DOHH2 (cell line): ENCODE results near the gene MEGF10.

Experiments used
- H3F3A ChIP-seq: fragments of 200-600 bp; sonication (generic), shearing (Covaris generic); 2 replicates; pipeline ENCODE4 v1.6.0; 2016; ENCODE audit warnings: antibody characterized with exemption, mild to moderate bottlenecking; ENCODE audit not compliant: control insufficient read depth, insufficient read depth
- H3K27ac ChIP-seq: fragments of 200-600 bp; sonication (generic); 2 replicates; pipeline ENCODE4 v1.5.1; 2014; ENCODE audit warnings: low read depth, mild to moderate bottlenecking, low read length, moderate library complexity
- H3K27me3 ChIP-seq: fragments of 200-600 bp; sonication (generic); 2 replicates; pipeline ENCODE4 v1.6.1; 2014; ENCODE audit warnings: mild to moderate bottlenecking, low read length, mixed read lengths; ENCODE audit not compliant: control insufficient read depth
- H3K36me3 ChIP-seq: fragments of 200-600 bp; sonication (generic); 2 replicates; pipeline ENCODE4 v1.6.1; 2014; ENCODE audit warnings: mild to moderate bottlenecking, low read length, moderate library complexity, mixed read lengths; ENCODE audit not compliant: control insufficient read depth
- H3K4me1 ChIP-seq: fragments of 200-600 bp; sonication (generic); 2 replicates; pipeline ENCODE4 v1.6.1; 2014; ENCODE audit warnings: mild to moderate bottlenecking, low read length, mixed read lengths; ENCODE audit not compliant: control insufficient read depth
- H3K4me2 ChIP-seq: fragments of 200-600 bp; sonication (generic); 2 replicates; pipeline ENCODE4 v1.6.0; 2014; ENCODE audit warnings: mild to moderate bottlenecking, low read length, moderate library complexity
- H3K4me3 ChIP-seq: fragments of 200-600 bp; sonication (generic); 2 replicates; pipeline ENCODE4 v1.5.1; 2014; ENCODE audit warnings: mild to moderate bottlenecking, low read length, mixed read lengths
- H3K79me2 ChIP-seq: fragments of 200-600 bp; sonication (generic); 2 replicates; pipeline ENCODE4 v1.6.1; 2014; ENCODE audit warnings: mild to moderate bottlenecking, low read length, mixed read lengths; ENCODE audit not compliant: control insufficient read depth
- H3K9me2 ChIP-seq: fragments of 200-600 bp; sonication (generic); replicated peaks from 2 replicates; pipeline ENCODE4 v1.6.1; 2014; ENCODE audit warnings: mild to moderate bottlenecking, low read length, mixed read lengths; ENCODE audit not compliant: control insufficient read depth
- H3K9me3 ChIP-seq: fragments of 200-600 bp; sonication (generic); 2 replicates; pipeline ENCODE4 v1.6.1; 2014; ENCODE audit warnings: antibody characterized with exemption, low read length, mixed read lengths; ENCODE audit not compliant: control insufficient read depth, insufficient read depth
- H4K20me1 ChIP-seq: fragments of 200-600 bp; sonication (generic); 2 replicates; pipeline ENCODE4 v1.6.0; 2014; ENCODE audit warnings: low read depth, mild to moderate bottlenecking, antibody characterized with exemption, low read length, moderate library complexity; ENCODE audit not compliant: control insufficient read depth, insufficient read depth
- EZH2phosphoT487 ChIP-seq: fragments of 200-600 bp; sonication (generic); IDR thresholded peaks from 2 replicates; pipeline ENCODE4 v1.6.1; 2017; ENCODE audit warnings: borderline replicate concordance, mild to moderate bottlenecking, antibody characterized with exemption, low read length, moderate library complexity, mixed read lengths
- TF ChIP-seq, protein P1 (sequence below): fragments of 200-600 bp; sonication (generic); IDR thresholded peaks from one replicate; pipeline ENCODE4 v1.5.1; 2014; ENCODE audit warnings: antibody characterized with exemption, mild to moderate bottlenecking, low read depth, low read length; ENCODE audit not compliant: poor library complexity, severe bottlenecking

The MEGF10 gene

DNA sequence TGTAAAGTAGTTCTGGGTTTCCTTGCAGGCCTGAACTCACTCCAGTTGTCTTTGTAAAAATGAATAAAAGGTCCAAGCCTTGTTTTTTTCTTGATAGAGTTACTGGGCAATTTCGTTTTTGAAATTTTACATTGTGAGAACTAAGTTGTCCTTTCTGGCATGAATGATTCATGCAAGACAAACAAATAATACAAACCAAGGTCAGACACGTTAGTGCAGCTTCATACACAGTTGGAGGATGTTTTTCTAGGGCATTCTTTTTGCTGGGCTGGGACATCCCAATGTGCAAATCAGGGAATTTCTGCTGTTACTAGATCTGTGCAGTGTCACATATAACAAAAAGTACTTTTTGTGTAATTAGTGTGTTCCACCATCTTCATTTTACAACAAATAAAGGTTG lies 96.0 kb downstream of the MEGF10 start:
- Histone ChIP-seq H3K36me3 (no peaks in the 10 kb centered on the region), H3K9me3 (no peaks in the 10 kb centered on the region), H3K9me2 (no peaks in the 10 kb centered on the region)

DNA sequence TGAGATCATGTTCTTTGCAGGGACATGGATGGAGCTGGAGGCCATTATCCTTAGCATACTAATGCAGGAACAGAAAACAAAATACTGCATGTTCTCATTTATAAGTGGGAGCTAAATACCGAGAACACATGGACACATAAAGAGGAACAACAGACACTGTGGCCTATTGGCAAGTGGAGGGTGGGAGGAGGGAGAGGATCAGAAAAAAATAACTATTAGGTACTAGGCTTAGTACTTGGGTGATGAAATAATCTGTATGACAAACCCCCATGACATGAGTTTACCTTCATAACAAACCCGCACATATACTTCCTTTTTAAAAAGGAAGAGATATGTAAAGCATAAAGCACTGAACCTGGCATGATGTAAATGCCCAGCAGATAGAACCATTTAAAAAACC lies 99.0 kb downstream of the MEGF10 start:
- no peaks in the 10 kb centered on the region for H3K4me1 ChIP-seq
- no peak overlapping the region for H3K4me3 ChIP-seq
- no peaks in the 10 kb centered on the region for H3K27me3 ChIP-seq
- no peak overlapping the region for H3K4me2 ChIP-seq
- H3K36me3 ChIP-seq = no peaks in the 10 kb centered on the region
- no peaks in the 10 kb centered on the region for H3K79me2 ChIP-seq
- H3K27ac ChIP-seq = no peak overlapping the region
- H3F3A ChIP-seq = no peaks in the 10 kb centered on the region
- no peaks in the 10 kb centered on the region for H3K9me2 ChIP-seq
- TF ChIP-seq, protein P1, sequence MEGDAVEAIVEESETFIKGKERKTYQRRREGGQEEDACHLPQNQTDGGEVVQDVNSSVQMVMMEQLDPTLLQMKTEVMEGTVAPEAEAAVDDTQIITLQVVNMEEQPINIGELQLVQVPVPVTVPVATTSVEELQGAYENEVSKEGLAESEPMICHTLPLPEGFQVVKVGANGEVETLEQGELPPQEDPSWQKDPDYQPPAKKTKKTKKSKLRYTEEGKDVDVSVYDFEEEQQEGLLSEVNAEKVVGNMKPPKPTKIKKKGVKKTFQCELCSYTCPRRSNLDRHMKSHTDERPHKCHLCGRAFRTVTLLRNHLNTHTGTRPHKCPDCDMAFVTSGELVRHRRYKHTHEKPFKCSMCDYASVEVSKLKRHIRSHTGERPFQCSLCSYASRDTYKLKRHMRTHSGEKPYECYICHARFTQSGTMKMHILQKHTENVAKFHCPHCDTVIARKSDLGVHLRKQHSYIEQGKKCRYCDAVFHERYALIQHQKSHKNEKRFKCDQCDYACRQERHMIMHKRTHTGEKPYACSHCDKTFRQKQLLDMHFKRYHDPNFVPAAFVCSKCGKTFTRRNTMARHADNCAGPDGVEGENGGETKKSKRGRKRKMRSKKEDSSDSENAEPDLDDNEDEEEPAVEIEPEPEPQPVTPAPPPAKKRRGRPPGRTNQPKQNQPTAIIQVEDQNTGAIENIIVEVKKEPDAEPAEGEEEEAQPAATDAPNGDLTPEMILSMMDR = no peak
- TF ChIP-seq EZH2phosphoT487 = no peak
- no peaks in the 10 kb centered on the region for H3K9me3 ChIP-seq
- no peaks in the 10 kb centered on the region for H4K20me1 ChIP-seq

More for the DNA sequence above, 96.0 kb downstream of the MEGF10 start:
- Histone ChIP-seq H3K27me3 (no peaks in the 10 kb centered on the region), H3K4me2 (no peak overlapping the region), H3K79me2 (no peaks in the 10 kb centered on the region), H3K4me1 (no peaks in the 10 kb centered on the region), H3K4me3 (no peak overlapping the region), H3F3A (no peaks in the 10 kb centered on the region), H4K20me1 (no peaks in the 10 kb centered on the region), H3K27ac (no peak overlapping the region)
- no peak for TF ChIP-seq EZH2phosphoT487
- TF ChIP-seq, protein P1 = no peak

DNA sequence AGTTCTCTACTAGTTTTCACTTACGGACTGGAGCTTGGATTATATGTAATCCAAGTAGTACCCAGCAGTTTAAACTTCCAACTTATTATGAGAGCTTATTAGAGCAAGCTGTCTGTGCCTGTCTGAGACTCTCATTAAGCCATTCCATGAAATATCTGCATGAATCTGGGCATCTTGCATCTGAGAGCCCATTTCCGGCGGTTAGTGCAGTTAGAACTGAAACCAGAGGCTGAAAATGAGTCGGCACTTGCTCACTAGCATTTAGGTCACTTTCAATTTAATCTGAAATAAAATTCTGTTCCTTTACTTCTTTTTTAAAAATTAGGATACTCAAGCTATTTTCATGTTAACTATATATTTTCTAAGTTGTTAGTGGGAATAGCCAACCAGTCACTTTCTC lies 102.2 kb downstream of the MEGF10 start:
- H3K27ac ChIP-seq = no peak overlapping the region
- H3K36me3 ChIP-seq = no peaks in the 10 kb centered on the region
- H3K4me1 ChIP-seq = no peaks in the 10 kb centered on the region
- no peaks in the 10 kb centered on the region for H4K20me1 ChIP-seq
- no peaks in the 10 kb centered on the region for H3K9me3 ChIP-seq
- no peaks in the 10 kb centered on the region for H3K9me2 ChIP-seq
- no peaks in the 10 kb centered on the region for H3F3A ChIP-seq
- TF ChIP-seq EZH2phosphoT487 = no peak
- TF ChIP-seq, protein P1 = no peak
- no peaks in the 10 kb centered on the region for H3K79me2 ChIP-seq
- H3K27me3 ChIP-seq = no peaks in the 10 kb centered on the region
- no peak overlapping the region for H3K4me3 ChIP-seq
- H3K4me2 ChIP-seq = no peak overlapping the region

DNA sequence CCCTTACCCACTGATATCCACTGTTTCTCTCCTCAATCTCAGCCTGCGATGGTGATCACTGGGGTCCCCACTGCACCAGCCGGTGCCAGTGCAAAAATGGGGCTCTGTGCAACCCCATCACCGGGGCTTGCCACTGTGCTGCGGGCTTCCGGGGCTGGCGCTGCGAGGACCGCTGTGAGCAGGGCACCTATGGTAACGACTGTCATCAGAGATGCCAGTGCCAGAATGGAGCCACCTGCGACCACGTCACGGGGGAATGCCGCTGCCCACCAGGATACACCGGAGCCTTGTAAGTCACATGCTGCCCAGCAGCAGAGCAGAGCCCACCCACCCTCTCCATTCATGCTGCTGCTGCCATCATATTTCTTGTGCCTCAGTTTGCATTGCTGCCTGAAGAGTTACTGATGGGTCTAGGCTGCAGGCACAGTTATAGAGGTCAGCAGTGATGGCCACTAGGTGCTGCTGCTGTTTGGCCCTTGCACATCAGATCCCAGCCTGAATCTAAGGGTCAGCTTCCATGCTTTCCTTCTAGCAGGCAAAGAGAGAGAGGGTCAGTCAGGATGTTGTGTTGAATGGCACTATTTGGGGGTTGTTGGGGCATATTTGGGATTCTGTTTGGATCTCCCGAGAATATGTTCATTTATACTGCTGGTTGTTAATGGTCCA lies 106.0 kb downstream of the MEGF10 start:
- Histone ChIP-seq H3K4me3 (no peak overlapping the region), H3K9me3 (no peaks in the 10 kb centered on the region), H4K20me1 (no peaks in the 10 kb centered on the region), H3K4me1 (no peaks in the 10 kb centered on the region), H3K4me2 (no peak overlapping the region), H3K27ac (no peak overlapping the region), H3F3A (no peaks in the 10 kb centered on the region), H3K9me2 (no peaks in the 10 kb centered on the region), H3K27me3 (0 out of 2 replicates have a peak, but pooled peaks cover 4% of the 10 kb centered on the region), H3K79me2 (no peaks in the 10 kb centered on the region), H3K36me3 (no peaks in the 10 kb centered on the region)
- TF ChIP-seq EZH2phosphoT487 = no peak
- TF ChIP-seq, protein P1 = no peak
